SU-DHL-6 (cell line): Measurements from ENCODE around the gene PDE4D.

ENCODE experiments used
- H2AFZ ChIP-seq: fragments of 200-600 bp; sonication (generic); 2 replicates; pipeline ENCODE4 v1.6.1; 2014; ENCODE audit warnings: low read depth, mild to moderate bottlenecking, moderate library complexity, mixed read lengths, antibody characterized with exemption, low read length; ENCODE audit not compliant: severe bottlenecking
- H3F3A ChIP-seq: fragments of 200-600 bp; shearing (Covaris generic); 2 replicates; pipeline ENCODE4 v1.6.0; 2016; ENCODE audit warnings: antibody characterized with exemption, mild to moderate bottlenecking; ENCODE audit not compliant: insufficient read depth
- H3K27ac ChIP-seq: fragments of 200-600 bp; sonication (generic); 2 replicates; pipeline ENCODE4 v1.5.1; 2016; ENCODE audit warnings: low read depth, mild to moderate bottlenecking, low read length, moderate library complexity, mixed read lengths
- H3K27me3 ChIP-seq: fragments of 200-600 bp; sonication (generic), shearing (Covaris generic); 2 replicates; pipeline ENCODE4 v1.6.0; 2014; ENCODE audit warnings: mild to moderate bottlenecking, low read length
- H3K36me3 ChIP-seq: fragments of 200-600 bp; sonication (generic); 2 replicates; pipeline ENCODE4 v1.6.1; 2014; ENCODE audit warnings: mild to moderate bottlenecking, low read length, mixed read lengths
- H3K4me2 ChIP-seq: fragments of 300-600, 200-600 bp; shearing (Covaris generic), sonication (generic); 2 replicates; pipeline ENCODE4 v1.6.0; 2014; ENCODE audit warnings: low read length, low read depth, mild to moderate bottlenecking; ENCODE audit not compliant: poor library complexity, severe bottlenecking
- H3K4me3 ChIP-seq: fragments of 200-600 bp; sonication (generic); 2 replicates; pipeline ENCODE4 v1.5.1; 2014; ENCODE audit warnings: antibody characterized with exemption, low read length, mild to moderate bottlenecking, mixed read lengths; ENCODE audit not compliant: insufficient read depth, poor library complexity, severe bottlenecking
- H3K79me2 ChIP-seq: fragments of 200-600 bp; sonication (generic); 2 replicates; pipeline ENCODE4 v1.6.1; 2014; ENCODE audit warnings: mild to moderate bottlenecking, low read length, moderate library complexity; ENCODE audit not compliant: insufficient read depth
- H3K9ac ChIP-seq: fragments of 200-600 bp; sonication (generic); 2 replicates; pipeline ENCODE4 v1.7.0; 2014; ENCODE audit warnings: mild to moderate bottlenecking, low read length
- H3K9me2 ChIP-seq: fragments of 200-600 bp; sonication (generic); replicated peaks from 2 replicates; pipeline ENCODE4 v1.6.1; 2014; ENCODE audit warnings: low read length; ENCODE audit not compliant: insufficient read depth
- H3K9me3 ChIP-seq: fragments of 200-600 bp; sonication (generic); 2 replicates; pipeline ENCODE4 v1.6.1; 2014; ENCODE audit warnings: low read length, mixed read lengths; ENCODE audit not compliant: insufficient read depth
- H4K20me1 ChIP-seq: fragments of 200-600 bp; sonication (generic); 2 replicates; pipeline ENCODE4 v1.6.1; 2014; ENCODE audit warnings: low read depth, mild to moderate bottlenecking, antibody characterized with exemption, low read length, moderate library complexity, mixed read lengths
- EZH2phosphoT487 ChIP-seq: fragments of 200-600 bp; sonication (generic), shearing (Covaris generic); conservative IDR thresholded peaks from 2 replicates; pipeline ENCODE4 v1.6.1; 2018; ENCODE audit warnings: mild to moderate bottlenecking, antibody characterized with exemption, low read length, moderate library complexity, mixed read lengths
- TF ChIP-seq, protein P1 (sequence below): fragments of 200-600 bp; sonication (generic); IDR thresholded peaks from one replicate; pipeline ENCODE4 v1.5.1; 2017; ENCODE audit warnings: antibody characterized with exemption, mild to moderate bottlenecking, low read length, moderate library complexity; ENCODE audit not compliant: insufficient read depth, poor library complexity, severe bottlenecking

The PDE4D gene

DNA sequence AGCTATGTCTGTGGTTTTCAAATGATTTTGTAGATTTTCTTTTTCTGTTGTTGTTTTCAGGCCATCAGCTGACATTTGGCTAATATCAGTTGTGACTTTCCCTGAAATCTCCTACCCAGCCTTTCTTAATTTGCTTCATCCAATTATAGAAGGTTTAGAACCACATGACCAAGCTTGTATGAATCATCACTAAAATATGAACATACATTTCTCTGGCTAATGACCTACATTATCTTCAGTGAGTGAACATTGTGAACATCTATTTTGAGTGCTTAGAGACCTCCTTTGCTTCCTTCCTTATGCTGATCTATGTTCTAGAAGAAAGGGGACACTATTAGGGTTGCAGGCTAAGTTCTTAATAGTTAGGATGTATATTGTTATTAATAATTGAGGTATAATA is 778.2 kb downstream of the PDE4D start:
- H3K27ac ChIP-seq: no peak overlapping the region
- no peak for TF ChIP-seq EZH2phosphoT487
- TF ChIP-seq, protein P1, sequence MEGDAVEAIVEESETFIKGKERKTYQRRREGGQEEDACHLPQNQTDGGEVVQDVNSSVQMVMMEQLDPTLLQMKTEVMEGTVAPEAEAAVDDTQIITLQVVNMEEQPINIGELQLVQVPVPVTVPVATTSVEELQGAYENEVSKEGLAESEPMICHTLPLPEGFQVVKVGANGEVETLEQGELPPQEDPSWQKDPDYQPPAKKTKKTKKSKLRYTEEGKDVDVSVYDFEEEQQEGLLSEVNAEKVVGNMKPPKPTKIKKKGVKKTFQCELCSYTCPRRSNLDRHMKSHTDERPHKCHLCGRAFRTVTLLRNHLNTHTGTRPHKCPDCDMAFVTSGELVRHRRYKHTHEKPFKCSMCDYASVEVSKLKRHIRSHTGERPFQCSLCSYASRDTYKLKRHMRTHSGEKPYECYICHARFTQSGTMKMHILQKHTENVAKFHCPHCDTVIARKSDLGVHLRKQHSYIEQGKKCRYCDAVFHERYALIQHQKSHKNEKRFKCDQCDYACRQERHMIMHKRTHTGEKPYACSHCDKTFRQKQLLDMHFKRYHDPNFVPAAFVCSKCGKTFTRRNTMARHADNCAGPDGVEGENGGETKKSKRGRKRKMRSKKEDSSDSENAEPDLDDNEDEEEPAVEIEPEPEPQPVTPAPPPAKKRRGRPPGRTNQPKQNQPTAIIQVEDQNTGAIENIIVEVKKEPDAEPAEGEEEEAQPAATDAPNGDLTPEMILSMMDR: no peak
- no peaks in the 10 kb centered on the region for H3K36me3 ChIP-seq
- H3K9me2 ChIP-seq: no peaks in the 10 kb centered on the region
- no peaks in the 10 kb centered on the region for H3K9me3 ChIP-seq
- no peak overlapping the region for H3K4me3 ChIP-seq
- no peak overlapping the region for H3K4me2 ChIP-seq
- H2AFZ ChIP-seq: no peak overlapping the region
- H3K9ac ChIP-seq: no peak overlapping the region
- H3K79me2 ChIP-seq: no peaks in the 10 kb centered on the region
- H3K27me3 ChIP-seq: no peaks in the 10 kb centered on the region
- H3F3A ChIP-seq: no peaks in the 10 kb centered on the region
- no peaks in the 10 kb centered on the region for H4K20me1 ChIP-seq

DNA sequence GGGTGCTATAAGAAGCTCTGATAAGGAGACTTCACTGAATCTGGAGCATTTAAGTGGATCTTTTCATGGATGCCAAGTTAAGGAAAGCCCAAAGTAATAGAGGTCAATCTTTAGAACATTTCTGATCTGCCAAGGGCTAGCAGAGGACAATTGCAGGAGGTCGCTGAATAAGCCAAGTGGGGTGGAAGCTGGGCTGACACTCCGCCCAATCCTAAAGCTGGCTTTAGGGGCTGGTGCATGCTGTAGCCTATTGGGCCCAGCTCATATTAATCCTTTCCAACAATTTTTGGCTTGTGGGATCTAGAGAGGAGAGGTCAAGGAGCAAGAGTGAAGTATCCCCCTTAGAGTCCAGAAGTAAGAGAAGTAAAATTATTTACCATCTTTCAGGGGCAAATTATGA is 784.1 kb downstream of the PDE4D start:
- Histone ChIP-seq H2AFZ (no peak overlapping the region), H3K79me2 (no peaks in the 10 kb centered on the region), H3K36me3 (no peaks in the 10 kb centered on the region), H3F3A (no peaks in the 10 kb centered on the region), H3K27me3 (no peaks in the 10 kb centered on the region), H3K9me2 (no peaks in the 10 kb centered on the region), H3K9ac (no peak overlapping the region), H3K4me3 (no peak overlapping the region), H4K20me1 (no peaks in the 10 kb centered on the region), H3K27ac (no peak overlapping the region), H3K4me2 (no peak overlapping the region), H3K9me3 (no peaks in the 10 kb centered on the region)
- TF ChIP-seq, protein P1: no peak
- TF ChIP-seq EZH2phosphoT487: no peak

DNA sequence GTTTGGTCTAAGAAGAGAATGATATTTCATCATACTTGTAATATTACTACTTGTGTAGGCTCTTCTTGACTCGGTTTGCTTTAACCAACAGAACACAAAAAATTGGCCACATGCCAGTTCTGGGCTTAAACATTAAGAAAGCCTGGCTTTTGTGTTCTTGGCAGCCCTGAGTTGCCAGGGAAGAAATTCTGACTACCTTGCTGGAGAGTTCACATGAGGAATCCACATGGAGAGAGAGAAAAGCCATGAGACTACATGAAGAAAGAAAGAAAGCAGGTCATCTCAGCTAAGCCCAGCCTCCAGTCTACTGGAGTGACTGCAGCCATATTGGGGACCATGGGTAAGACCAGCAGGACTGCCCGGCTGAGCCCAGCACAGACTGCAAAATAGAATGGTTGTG is 785.8 kb downstream of the PDE4D start:
- no peak overlapping the region for H3K4me2 ChIP-seq
- H3K4me3 ChIP-seq: no peak overlapping the region
- H3K9me2 ChIP-seq: no peaks in the 10 kb centered on the region
- H3K36me3 ChIP-seq: no peaks in the 10 kb centered on the region
- H3K27ac ChIP-seq: no peak overlapping the region
- no peak overlapping the region for H3K9ac ChIP-seq
- TF ChIP-seq, protein P1: no peak
- TF ChIP-seq EZH2phosphoT487: no peak
- H3F3A ChIP-seq: no peaks in the 10 kb centered on the region
- no peaks in the 10 kb centered on the region for H4K20me1 ChIP-seq
- no peaks in the 10 kb centered on the region for H3K79me2 ChIP-seq
- no peaks in the 10 kb centered on the region for H3K9me3 ChIP-seq
- no peak overlapping the region for H2AFZ ChIP-seq
- no peaks in the 10 kb centered on the region for H3K27me3 ChIP-seq
